GM12891 (cell line): ENCODE data around the gene RCBTB1.
A peak's percentile ranks its signal among the peaks of the same experiment; 100 is the strongest.
"Not testable (repeated sequence)": the region's sequence is repeated elsewhere in the genome, so short reads cannot be mapped to it uniquely, and the experiment has no call there.

ENCODE experiments used
- DNase-seq: peaks from one replicate; pipeline ENCODE4 v3.0.0; 2011; ENCODE audit warnings: low spot score; ENCODE audit not compliant: insufficient read length
- FAIRE-seq: peaks from 2 replicates; lab custom pipeline; 2011; peaks lifted over from hg19 to GRCh38; lab: Jason Lieb, UNC
- PAX5 ChIP-seq: IDR thresholded peaks from 2 replicates; pipeline ENCODE4 v1.6.1; 2011; ENCODE audit warnings: low read length, moderate library complexity, mild to moderate bottlenecking; ENCODE audit not compliant: insufficient read depth, severe bottlenecking
- POLR2A ChIP-seq: IDR thresholded peaks from 2 replicates; pipeline ENCODE4 v1.6.1; 2011; ENCODE audit warnings: low read depth, low read length, control low read depth
- POLR2AphosphoS5 ChIP-seq: IDR thresholded peaks from 2 replicates; pipeline ENCODE4 v1.6.1; 2011; ENCODE audit warnings: low read depth, low read length, control low read depth
- POU2F2 ChIP-seq: IDR thresholded peaks from 2 replicates; pipeline ENCODE4 v1.6.1; 2011; ENCODE audit warnings: low read depth, mild to moderate bottlenecking, control low read depth, low read length, moderate library complexity
- SPI1 ChIP-seq: IDR thresholded peaks from 2 replicates; pipeline ENCODE4 v1.6.1; 2011; ENCODE audit warnings: low read depth, low read length, control low read depth
- TAF1 ChIP-seq: IDR thresholded peaks from 2 replicates; pipeline ENCODE4 v1.6.1; 2011; ENCODE audit warnings: low read depth, low read length, control low read depth

Gene RCBTB1

DNA sequence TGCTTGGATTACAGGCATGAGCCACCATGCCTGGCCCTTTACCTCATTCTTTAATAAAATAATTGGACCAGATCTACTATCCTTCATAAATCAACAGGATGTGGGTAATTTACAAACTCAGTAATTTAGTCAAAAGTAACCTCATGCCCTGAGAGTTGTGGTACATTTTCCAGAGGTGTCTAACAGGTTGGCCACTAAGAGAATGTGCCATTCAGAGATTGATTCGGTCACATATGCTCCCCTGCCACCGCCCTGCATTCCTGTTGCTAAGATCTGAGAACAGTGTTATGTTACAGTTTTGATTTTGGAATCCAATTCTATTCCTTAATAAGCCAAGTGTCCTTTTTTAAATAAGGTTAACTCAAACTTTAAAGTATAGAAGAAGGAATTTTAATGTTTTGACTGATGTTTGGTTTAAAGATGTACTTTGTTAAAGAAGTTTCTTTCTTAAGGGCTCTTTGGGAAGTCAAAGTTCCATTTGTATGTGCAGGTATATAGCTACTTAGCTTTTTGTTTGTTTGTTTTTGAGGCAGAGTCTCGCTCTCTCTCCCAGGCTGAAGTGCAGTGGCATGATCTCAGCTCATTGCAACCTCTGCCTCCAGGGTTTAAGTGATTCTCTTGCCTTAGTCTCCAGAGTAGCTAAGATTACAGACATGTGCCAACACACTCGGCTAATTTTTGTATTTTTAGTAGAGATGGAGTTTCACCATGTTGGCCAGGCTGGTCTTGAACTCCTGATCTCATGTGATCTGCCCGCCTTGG, 60.4 kb downstream of the RCBTB1 start:
- DNase-seq (no peak), FAIRE-seq (peak; percentile 23)
- no peak for TF ChIP-seq POLR2AphosphoS5
- TF ChIP-seq POLR2A: no peak
- no peak for TF ChIP-seq PAX5
- no peak for TF ChIP-seq TAF1
- no peak for TF ChIP-seq SPI1
- no peak for TF ChIP-seq POU2F2

DNA sequence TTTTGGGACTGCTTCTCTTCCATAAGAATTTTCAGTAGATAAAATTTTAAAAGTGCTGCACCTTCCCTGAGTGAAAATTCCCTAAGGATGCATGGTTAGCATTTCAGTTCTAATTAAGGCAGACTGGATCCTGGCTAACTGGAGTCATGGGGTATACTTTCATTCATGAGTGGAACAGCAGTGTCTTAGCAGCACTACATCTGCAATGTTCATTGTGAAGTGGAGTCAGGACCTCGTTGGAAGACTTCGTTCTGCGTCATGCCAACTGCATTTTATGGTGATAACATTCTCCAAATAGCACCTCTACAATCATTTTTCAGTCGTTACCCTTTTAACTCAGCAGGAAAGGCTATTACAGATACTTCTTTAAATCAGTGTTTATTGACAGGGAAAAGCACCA, 64.1 kb downstream of the RCBTB1 start:
- FAIRE-seq (peak; percentile 50), DNase-seq (no peak)
- TF ChIP-seq POLR2AphosphoS5 (no peak), POU2F2 (no peak), TAF1 (no peak), SPI1 (no peak), POLR2A (no peak), PAX5 (no peak)

DNA sequence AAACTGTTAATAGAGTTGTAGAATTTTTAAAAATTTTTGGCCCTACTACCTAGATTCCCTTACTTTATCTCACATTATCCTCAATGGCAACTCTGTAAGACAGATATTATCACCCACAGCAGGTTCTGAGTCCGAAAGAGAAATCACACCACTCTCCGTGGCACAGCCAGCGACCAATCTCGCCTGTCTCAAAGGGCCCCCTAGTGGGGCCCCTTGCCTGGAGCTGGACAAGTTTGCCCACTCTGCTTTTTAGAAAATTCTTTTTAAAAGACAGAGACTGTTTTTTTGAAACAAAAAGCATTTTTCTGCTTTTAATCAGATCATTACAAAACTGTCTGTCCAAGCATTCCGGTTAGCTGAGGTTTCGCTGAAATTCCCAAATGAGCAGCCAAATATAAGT, 67.9 kb downstream of the RCBTB1 start:
- TF ChIP-seq SPI1 (no peak), POLR2AphosphoS5 (no peak), TAF1 (no peak)
- no peak for DNase-seq
- no peak for FAIRE-seq

DNA sequence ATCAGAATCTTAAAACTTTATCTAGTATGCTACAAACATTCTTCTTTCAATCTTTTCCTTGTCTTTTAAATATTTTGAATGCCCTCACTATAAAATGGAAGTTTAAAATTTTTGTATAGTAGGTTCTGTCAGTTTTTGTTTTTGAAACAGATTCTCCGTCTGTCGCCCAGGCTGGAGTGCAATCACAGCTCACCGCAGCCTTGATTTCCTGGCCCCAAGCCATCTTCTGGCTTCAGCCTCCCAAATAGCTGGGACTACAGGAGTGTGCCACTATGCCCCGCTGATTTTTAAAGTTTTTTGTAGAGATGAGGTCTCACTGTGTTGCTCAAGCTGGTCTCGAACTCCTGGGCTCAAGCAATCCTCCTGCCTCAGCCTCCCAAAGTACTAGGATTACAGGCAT, 68.9 kb downstream of the RCBTB1 start:
- no peak for DNase-seq
- TF ChIP-seq POLR2A (no peak), PAX5 (no peak), SPI1 (no peak), POLR2AphosphoS5 (no peak), TAF1 (no peak), POU2F2 (no peak)
- FAIRE-seq: no peak

DNA sequence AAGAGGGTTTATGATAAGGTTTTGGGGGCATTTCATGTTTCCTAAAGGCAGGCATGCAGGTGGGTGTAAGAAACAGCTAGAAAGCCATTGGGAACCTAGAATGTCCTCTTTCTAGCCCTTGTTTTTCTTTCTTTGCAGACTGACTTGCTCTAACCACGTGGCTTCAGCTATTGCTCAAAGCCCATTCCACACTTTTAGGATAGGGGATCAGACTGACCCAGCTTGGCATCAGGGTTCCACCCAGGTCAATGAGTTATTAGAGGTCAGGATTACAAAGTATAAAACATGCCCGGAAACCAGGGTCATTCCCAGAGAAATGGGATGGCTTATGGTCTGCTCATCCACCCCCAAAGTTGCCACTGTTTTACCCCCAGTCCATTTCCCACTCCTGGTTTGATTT, 72.8 kb downstream of the RCBTB1 start:
- DNase-seq (no peak), FAIRE-seq (no peak)
- no peak for TF ChIP-seq TAF1
- TF ChIP-seq POU2F2: no peak
- TF ChIP-seq PAX5: no peak
- TF ChIP-seq POLR2A: no peak
- no peak for TF ChIP-seq POLR2AphosphoS5
- no peak for TF ChIP-seq SPI1

DNA sequence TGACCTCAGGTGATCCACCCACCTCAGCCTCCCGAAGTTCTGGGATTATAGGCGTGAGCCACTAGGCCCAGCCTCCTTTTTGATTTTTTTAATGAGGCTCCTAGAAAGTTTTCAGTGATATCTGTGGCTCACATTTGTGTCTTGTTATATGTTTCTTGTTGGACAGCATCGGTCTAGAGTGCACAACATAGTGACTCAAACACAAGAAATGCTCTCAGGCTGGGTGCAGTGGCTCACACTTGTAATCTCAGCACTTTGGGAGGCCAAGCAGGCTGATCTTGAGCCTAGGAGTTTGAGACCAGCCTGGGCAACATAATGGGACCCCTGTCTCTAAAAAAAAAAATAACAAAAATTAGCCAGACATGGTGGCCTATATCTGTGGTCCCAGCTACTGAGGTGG, 81.4 kb downstream of the RCBTB1 start:
- DNase-seq (no peak), FAIRE-seq (no peak)
- TF ChIP-seq POLR2A (no peak), TAF1 (no peak), SPI1 (no peak), POU2F2 (no peak)

DNA sequence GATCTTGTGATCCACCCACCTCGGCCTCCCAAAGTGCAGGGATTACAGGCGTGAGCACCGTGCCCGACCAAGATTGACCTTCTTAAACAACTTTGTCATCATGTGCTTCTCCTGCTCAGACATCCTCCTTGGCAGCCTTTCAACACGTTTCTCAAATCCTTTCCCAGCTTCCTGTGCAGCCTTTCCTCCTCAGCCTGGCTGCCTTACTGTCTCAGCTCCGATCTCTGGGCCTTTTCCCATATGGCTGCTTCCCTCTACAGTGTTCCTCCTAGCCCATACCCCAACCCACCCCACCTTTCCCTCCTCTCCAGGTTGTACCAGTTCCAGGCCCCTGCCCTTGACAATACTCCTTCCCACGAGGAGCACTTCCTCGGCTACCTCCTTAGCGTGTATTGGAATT, 82.4 kb downstream of the RCBTB1 start:
- FAIRE-seq: no peak

DNA sequence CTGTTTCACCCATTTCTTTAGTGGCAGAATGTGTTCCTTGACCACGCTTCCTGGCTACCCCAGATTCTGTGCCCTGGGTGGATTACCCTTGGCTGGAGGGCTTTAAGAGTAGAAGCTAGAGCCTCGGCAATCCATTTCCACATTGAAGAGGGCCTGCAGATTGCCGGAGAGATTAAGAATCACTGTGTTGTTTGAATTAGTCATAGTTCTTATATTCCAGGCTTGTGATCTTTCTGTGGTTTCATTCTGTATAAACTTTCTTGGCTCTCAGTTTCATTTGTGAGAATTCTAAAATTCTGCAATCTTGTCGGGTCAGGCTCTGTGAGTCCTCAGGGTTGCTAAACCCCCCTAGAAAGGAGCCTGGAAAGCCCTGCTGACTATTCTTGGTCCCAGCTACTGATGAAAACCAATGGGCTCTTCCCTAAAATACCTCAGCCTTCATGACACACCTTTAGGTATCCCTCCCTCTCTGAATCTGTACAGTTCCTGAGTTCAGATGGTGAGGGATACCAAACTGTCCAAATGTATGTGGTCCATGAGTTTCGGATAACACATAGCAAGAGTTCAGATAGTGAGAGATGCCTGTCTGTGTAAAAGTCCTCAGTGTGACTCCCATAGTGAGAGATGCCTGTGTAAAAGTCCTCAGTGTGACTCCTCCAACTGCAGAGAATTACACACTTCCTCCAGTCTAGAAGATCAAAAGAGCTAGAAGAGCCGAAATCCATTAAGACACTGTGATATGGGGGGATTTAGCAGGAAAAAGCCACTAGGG, 85.3 kb downstream of the RCBTB1 start:
- TF ChIP-seq SPI1 (no peak), TAF1 (no peak), POLR2AphosphoS5 (no peak), PAX5 (no peak), POU2F2 (no peak), POLR2A (no peak)
- DNase-seq (no peak), FAIRE-seq (peak; percentile 63)

More for the DNA sequence above, 82.4 kb downstream of the RCBTB1 start:
- TF ChIP-seq SPI1: no peak
- TF ChIP-seq TAF1: no peak
- no peak; the same call in 1 of the 2 replicates for TF ChIP-seq POLR2AphosphoS5
- no peak for TF ChIP-seq POU2F2
- TF ChIP-seq PAX5: no peak
- no peak for TF ChIP-seq POLR2A
- DNase-seq: no peak

DNA sequence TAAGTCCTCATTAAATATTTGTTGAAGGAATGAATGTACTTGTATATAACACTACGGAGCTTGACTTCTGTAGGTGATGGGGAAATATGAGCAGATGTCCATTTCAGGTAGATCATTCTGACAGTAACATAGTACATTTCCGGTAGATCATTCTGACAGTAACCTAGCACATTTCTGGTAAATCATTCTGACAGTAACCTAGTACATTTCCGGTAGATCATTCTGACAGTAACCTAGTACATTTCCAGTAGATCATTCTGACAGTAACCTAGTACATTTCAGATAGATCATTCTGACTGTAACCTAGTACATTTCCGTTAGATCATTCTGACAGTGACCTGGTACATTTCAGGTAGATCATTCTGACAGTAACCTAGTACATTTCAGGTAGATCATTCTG, 87.2 kb downstream of the RCBTB1 start:
- peak; percentile 75 for FAIRE-seq
- no peak for DNase-seq
- TF ChIP-seq POU2F2 (no peak), POLR2A (no peak), PAX5 (no peak)

DNA sequence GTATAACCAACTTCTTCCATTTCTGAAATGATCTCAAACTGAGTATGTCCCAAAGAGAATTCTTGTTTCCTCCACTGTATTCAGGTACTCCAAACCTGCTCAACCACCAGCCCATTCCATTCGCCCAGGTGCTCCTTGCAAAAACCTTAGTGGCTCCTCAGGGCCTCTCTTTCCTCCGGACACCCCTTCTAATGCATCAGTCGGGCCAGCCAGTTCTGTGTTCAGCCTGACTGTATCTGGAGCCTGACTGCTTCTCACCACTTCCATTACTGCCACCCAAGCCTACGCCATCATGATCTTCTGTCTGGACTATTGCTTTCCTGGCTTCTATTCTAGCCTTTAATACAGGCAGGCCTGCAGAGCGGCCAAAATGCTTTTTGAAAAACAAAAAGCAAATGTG, 88.1 kb downstream of the RCBTB1 start:
- TF ChIP-seq TAF1 (no peak), PAX5 (no peak), POU2F2 (no peak), POLR2A (no peak), POLR2AphosphoS5 (no peak), SPI1 (no peak)
- DNase-seq (no peak), FAIRE-seq (peak; percentile 28)

DNA sequence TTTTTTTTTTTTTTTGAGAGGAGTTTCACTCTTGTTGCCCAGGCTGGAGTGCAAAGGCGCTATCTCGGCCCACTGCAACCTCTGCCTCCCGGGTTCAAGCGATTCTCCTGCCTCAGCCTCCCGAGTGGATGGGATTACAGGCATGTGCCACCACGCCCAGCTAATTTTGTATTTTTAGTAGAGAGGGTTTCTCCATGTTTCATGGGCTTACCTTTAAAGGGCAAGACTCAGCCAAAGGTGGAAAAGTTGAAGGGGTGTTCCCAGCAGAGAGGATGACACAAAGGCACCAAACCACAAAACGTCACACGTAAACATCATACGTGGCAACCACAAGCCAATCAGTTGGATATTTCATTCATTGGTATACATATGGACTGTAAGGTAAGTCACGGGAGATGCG, 88.5 kb downstream of the RCBTB1 start:
- not testable (repeated sequence) for DNase-seq
- FAIRE-seq: peak; percentile 65
